HEK293 (cell line): Measurements from ENCODE around the gene ABCC10.

ENCODE experiments used
- FEZF1 ChIP-seq: fragments of 450-650 bp; formaldehyde crosslinking; IDR thresholded peaks from 2 replicates; pipeline ENCODE4 v1.5.1; 2016; ENCODE audit warnings: missing biosample characterization, missing genetic modification characterization
- HOXA7 ChIP-seq: sonication (generic); formaldehyde crosslinking; IDR thresholded peaks from 2 replicates; pipeline ENCODE4 v1.8.1; 2022; ENCODE audit warnings: missing genetic modification reagents, borderline replicate concordance
- HOXD13 ChIP-seq: sonication (generic); formaldehyde crosslinking; IDR thresholded peaks from 2 replicates; pipeline ENCODE4 v1.8.0; 2022; ENCODE audit warnings: missing genetic modification reagents, borderline replicate concordance
- REST ChIP-seq: fragments of 450-650 bp; formaldehyde crosslinking; IDR thresholded peaks from 2 replicates; pipeline ENCODE4 v1.5.1; 2016; ENCODE audit warnings: missing biosample characterization, missing genetic modification characterization
- SP7 ChIP-seq: fragments of 450-650 bp; formaldehyde crosslinking; IDR thresholded peaks from 2 replicates; pipeline ENCODE4 v1.5.1; 2016; ENCODE audit warnings: missing biosample characterization, missing genetic modification characterization
- ZBTB10 ChIP-seq: fragments of 450-650 bp; formaldehyde crosslinking; IDR thresholded peaks from 2 replicates; pipeline ENCODE4 v1.5.1; 2016; ENCODE audit warnings: missing biosample characterization, missing genetic modification characterization
- ZFP3 ChIP-seq: fragments of 450-650 bp; formaldehyde crosslinking; IDR thresholded peaks from 2 replicates; pipeline ENCODE4 v1.5.1; 2016; ENCODE audit warnings: low read depth, missing biosample characterization, missing genetic modification characterization
- ZIC2 ChIP-seq: fragments of 450-650 bp; formaldehyde crosslinking; IDR thresholded peaks from 2 replicates; pipeline ENCODE4 v1.5.1; 2016; ENCODE audit warnings: missing biosample characterization, missing genetic modification characterization
- ZNF121 ChIP-seq: fragments of 450-650 bp; formaldehyde crosslinking; IDR thresholded peaks from 2 replicates; pipeline ENCODE4 v1.5.1; 2016; ENCODE audit warnings: missing biosample characterization, missing genetic modification characterization
- ZNF175 ChIP-seq: fragments of 450-650 bp; formaldehyde crosslinking; IDR thresholded peaks from 2 replicates; pipeline ENCODE4 v1.5.1; 2016; ENCODE audit warnings: missing biosample characterization, missing genetic modification characterization
- ZNF202 ChIP-seq: fragments of 450-650 bp; formaldehyde crosslinking; IDR thresholded peaks from 2 replicates; pipeline ENCODE4 v1.5.1; 2016; ENCODE audit warnings: missing biosample characterization, missing genetic modification characterization, borderline replicate concordance
- ZNF23 ChIP-seq: fragments of 450-650 bp; formaldehyde crosslinking; IDR thresholded peaks from 2 replicates; pipeline ENCODE4 v1.5.1; 2016; ENCODE audit warnings: missing biosample characterization, missing genetic modification characterization, borderline replicate concordance
- ZNF292 ChIP-seq: fragments of 450-650 bp; formaldehyde crosslinking; IDR thresholded peaks from 2 replicates; pipeline ENCODE4 v1.5.1; 2016; ENCODE audit warnings: low read depth, missing biosample characterization, missing genetic modification characterization, borderline replicate concordance
- ZNF501 ChIP-seq: fragments of 450-650 bp; formaldehyde crosslinking; IDR thresholded peaks from 2 replicates; pipeline ENCODE4 v1.5.1; 2016; ENCODE audit warnings: missing biosample characterization, missing genetic modification characterization
- ZNF629 ChIP-seq: fragments of 450-650 bp; formaldehyde crosslinking; IDR thresholded peaks from 2 replicates; pipeline ENCODE4 v1.5.1; 2017; ENCODE audit warnings: missing biosample characterization, missing genetic modification characterization
- ZNF785 ChIP-seq: fragments of 450-650 bp; formaldehyde crosslinking; IDR thresholded peaks from 2 replicates; pipeline ENCODE4 v1.5.1; 2016; ENCODE audit warnings: missing biosample characterization, missing genetic modification characterization
- ZSCAN16 ChIP-seq: fragments of 450-650 bp; formaldehyde crosslinking; IDR thresholded peaks from 2 replicates; pipeline ENCODE4 v1.5.1; 2016; ENCODE audit warnings: missing biosample characterization, missing genetic modification characterization
- TF ChIP-seq, protein P1 (sequence below): fragments of 450-650 bp; formaldehyde crosslinking; IDR thresholded peaks from 2 replicates; pipeline ENCODE4 v1.5.1; 2016; ENCODE audit warnings: missing biosample characterization, missing genetic modification characterization
- TF ChIP-seq, protein P2 (sequence below): fragments of 450-650 bp; formaldehyde crosslinking; IDR thresholded peaks from 2 replicates; pipeline ENCODE4 v1.5.1; 2016; ENCODE audit warnings: missing biosample characterization, missing genetic modification characterization, borderline replicate concordance
- TF ChIP-seq, protein P3 (sequence below): fragments of 450-650 bp; formaldehyde crosslinking; IDR thresholded peaks from 2 replicates; pipeline ENCODE4 v1.5.1; 2016; ENCODE audit warnings: missing biosample characterization, missing genetic modification characterization
- TF ChIP-seq, protein P4 (sequence below): fragments of 450-650 bp; formaldehyde crosslinking; IDR thresholded peaks from 2 replicates; pipeline ENCODE4 v1.5.1; 2016; ENCODE audit warnings: missing biosample characterization, missing genetic modification characterization

The ABCC10 gene

GRCh38 chr6:43455531-43456428, 28.4 kb downstream of the ABCC10 start, which contains the start of gene DLK2 (continued):
- TF ChIP-seq ZNF292 (tag by site-specific recombination) (no peak), ZNF785 (tag by site-specific recombination) (no peak), ZSCAN16 (tag by site-specific recombination) (no peak; the same call in 1 of the 2 replicates), HOXD13 (CRISPR knock-in tag) (no peak), REST (tag by site-specific recombination) (no peak), ZNF202 (no peak), ZFP3 (tag by site-specific recombination) (no peak), ZNF121 (tag by site-specific recombination) (no peak), ZNF629 (peak; percentile 22; the same call in 1 of the 2 replicates), FEZF1 (tag by site-specific recombination) (no peak), ZNF175 (tag by site-specific recombination) (no peak), ZBTB10 (tag by site-specific recombination) (peak; percentile 75), ZNF23 (tag by site-specific recombination) (no peak), ZNF501 (no peak), ZIC2 (tag by site-specific recombination) (no peak), HOXA7 (CRISPR knock-in tag) (no peak), SP7 (tag by site-specific recombination) (peak; percentile 70)
- TF ChIP-seq, protein P1, sequence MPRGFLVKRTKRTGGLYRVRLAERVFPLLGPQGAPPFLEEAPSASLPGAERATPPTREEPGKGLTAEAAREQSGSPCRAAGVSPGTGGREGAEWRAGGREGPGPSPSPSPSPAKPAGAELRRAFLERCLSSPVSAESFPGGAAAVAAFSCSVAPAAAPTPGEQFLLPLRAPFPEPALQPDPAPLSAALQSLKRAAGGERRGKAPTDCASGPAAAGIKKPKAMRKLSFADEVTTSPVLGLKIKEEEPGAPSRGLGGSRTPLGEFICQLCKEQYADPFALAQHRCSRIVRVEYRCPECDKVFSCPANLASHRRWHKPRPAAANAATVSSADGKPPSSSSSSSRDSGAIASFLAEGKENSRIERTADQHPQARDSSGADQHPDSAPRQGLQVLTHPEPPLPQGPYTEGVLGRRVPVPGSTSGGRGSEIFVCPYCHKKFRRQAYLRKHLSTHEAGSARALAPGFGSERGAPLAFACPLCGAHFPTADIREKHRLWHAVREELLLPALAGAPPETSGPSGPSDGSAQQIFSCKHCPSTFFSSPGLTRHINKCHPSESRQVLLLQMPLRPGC (tag by site-specific recombination), result no peak
- TF ChIP-seq, protein P2, sequence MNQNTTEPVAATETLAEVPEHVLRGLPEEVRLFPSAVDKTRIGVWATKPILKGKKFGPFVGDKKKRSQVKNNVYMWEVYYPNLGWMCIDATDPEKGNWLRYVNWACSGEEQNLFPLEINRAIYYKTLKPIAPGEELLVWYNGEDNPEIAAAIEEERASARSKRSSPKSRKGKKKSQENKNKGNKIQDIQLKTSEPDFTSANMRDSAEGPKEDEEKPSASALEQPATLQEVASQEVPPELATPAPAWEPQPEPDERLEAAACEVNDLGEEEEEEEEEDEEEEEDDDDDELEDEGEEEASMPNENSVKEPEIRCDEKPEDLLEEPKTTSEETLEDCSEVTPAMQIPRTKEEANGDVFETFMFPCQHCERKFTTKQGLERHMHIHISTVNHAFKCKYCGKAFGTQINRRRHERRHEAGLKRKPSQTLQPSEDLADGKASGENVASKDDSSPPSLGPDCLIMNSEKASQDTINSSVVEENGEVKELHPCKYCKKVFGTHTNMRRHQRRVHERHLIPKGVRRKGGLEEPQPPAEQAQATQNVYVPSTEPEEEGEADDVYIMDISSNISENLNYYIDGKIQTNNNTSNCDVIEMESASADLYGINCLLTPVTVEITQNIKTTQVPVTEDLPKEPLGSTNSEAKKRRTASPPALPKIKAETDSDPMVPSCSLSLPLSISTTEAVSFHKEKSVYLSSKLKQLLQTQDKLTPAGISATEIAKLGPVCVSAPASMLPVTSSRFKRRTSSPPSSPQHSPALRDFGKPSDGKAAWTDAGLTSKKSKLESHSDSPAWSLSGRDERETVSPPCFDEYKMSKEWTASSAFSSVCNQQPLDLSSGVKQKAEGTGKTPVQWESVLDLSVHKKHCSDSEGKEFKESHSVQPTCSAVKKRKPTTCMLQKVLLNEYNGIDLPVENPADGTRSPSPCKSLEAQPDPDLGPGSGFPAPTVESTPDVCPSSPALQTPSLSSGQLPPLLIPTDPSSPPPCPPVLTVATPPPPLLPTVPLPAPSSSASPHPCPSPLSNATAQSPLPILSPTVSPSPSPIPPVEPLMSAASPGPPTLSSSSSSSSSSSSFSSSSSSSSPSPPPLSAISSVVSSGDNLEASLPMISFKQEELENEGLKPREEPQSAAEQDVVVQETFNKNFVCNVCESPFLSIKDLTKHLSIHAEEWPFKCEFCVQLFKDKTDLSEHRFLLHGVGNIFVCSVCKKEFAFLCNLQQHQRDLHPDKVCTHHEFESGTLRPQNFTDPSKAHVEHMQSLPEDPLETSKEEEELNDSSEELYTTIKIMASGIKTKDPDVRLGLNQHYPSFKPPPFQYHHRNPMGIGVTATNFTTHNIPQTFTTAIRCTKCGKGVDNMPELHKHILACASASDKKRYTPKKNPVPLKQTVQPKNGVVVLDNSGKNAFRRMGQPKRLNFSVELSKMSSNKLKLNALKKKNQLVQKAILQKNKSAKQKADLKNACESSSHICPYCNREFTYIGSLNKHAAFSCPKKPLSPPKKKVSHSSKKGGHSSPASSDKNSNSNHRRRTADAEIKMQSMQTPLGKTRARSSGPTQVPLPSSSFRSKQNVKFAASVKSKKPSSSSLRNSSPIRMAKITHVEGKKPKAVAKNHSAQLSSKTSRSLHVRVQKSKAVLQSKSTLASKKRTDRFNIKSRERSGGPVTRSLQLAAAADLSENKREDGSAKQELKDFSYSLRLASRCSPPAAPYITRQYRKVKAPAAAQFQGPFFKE (tag by site-specific recombination), result no peak
- TF ChIP-seq, protein P3, sequence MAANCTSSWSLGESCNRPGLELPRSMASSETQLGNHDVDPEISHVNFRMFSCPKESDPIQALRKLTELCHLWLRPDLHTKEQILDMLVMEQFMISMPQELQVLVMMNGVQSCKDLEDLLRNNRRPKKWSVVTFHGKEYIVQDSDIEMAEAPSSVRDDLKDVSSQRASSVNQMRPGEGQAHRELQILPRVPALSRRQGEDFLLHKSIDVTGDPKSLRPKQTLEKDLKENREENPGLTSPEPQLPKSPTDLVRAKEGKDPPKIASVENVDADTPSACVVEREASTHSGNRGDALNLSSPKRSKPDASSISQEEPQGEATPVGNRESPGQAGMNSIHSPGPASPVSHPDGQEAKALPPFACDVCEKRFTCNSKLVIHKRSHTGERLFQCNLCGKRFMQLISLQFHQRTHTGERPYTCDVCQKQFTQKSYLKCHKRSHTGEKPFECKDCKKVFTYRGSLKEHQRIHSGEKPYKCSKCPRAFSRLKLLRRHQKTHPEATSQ (tag by site-specific recombination), result no peak
- TF ChIP-seq, protein P4, sequence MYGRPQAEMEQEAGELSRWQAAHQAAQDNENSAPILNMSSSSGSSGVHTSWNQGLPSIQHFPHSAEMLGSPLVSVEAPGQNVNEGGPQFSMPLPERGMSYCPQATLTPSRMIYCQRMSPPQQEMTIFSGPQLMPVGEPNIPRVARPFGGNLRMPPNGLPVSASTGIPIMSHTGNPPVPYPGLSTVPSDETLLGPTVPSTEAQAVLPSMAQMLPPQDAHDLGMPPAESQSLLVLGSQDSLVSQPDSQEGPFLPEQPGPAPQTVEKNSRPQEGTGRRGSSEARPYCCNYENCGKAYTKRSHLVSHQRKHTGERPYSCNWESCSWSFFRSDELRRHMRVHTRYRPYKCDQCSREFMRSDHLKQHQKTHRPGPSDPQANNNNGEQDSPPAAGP, result peak; percentile 93
